Endodermal cell (in vitro differentiated cells): ENCODE measurements around the gene ZNF320. TPM values are rescaled to one million over a fixed set of nuclear protein-coding genes. Genes with fewer than 3 reads are reported as not detected.

Experiments
- DNase-seq: peaks from one replicate; pipeline ENCODE4 v3.0.0-alpha.2; 2017
- H3K27ac ChIP-seq: 2 replicates; pipeline ENCODE4 v1.5.1; 2013; ENCODE audit warnings: mild to moderate bottlenecking, low read depth, low read length, moderate library complexity
- H3K27me3 ChIP-seq: 2 replicates; pipeline ENCODE4 v1.6.1; 2013; ENCODE audit warnings: mild to moderate bottlenecking, low read length, moderate library complexity; ENCODE audit not compliant: insufficient read depth, control insufficient read depth, poor library complexity, severe bottlenecking
- H3K36me3 ChIP-seq: 2 replicates; pipeline ENCODE4 v1.7.0; 2013; ENCODE audit warnings: mild to moderate bottlenecking, low read length, moderate library complexity; ENCODE audit not compliant: control insufficient read depth, insufficient read depth
- H3K4me1 ChIP-seq: one replicate; pipeline ENCODE4 v1.7.0; 2013; ENCODE audit warnings: low read length; ENCODE audit not compliant: control insufficient read depth, insufficient read depth
- H3K4me3 ChIP-seq: 2 replicates; pipeline ENCODE4 v1.5.1; 2013; ENCODE audit warnings: mild to moderate bottlenecking, low read length, moderate library complexity
- H3K9ac ChIP-seq: 2 replicates; pipeline ENCODE4 v1.6.1; 2013; ENCODE audit warnings: mild to moderate bottlenecking, low read length, moderate library complexity; ENCODE audit not compliant: poor library complexity, severe bottlenecking; ENCODE audit errors: extremely low read depth
- H3K9me3 ChIP-seq: 2 replicates; pipeline ENCODE4 v1.6.1; 2013; ENCODE audit warnings: mild to moderate bottlenecking, low read length, moderate library complexity; ENCODE audit not compliant: control insufficient read depth
- H3K27ac Mint-ChIP-seq: 2 replicates; pipeline ENCODE4 v1.8.0; 2020; ENCODE audit warnings: mixed read lengths
- H3K27me3 Mint-ChIP-seq: 2 replicates; pipeline ENCODE4 v1.8.0; 2021; ENCODE audit warnings: mild to moderate bottlenecking, mixed read lengths; ENCODE audit not compliant: insufficient read depth
- H3K36me3 Mint-ChIP-seq: 2 replicates; pipeline ENCODE4 v1.8.0; 2020; ENCODE audit warnings: low read depth, mixed read lengths
- H3K4me1 Mint-ChIP-seq: 2 replicates; pipeline ENCODE4 v1.8.0; 2020; ENCODE audit warnings: mixed read lengths
- H3K4me3 Mint-ChIP-seq: 2 replicates; pipeline ENCODE4 v1.8.0; 2020; ENCODE audit warnings: mild to moderate bottlenecking, moderate library complexity, mixed read lengths
- H3K9me3 Mint-ChIP-seq: 2 replicates; pipeline ENCODE4 v1.8.0; 2020; ENCODE audit warnings: mild to moderate bottlenecking, mixed read lengths
- CTCF ChIP-seq: fragments of 200-600 bp; sonication (generic); conservative IDR thresholded peaks from 2 replicates; pipeline ENCODE4 v1.5.0; 2021; ENCODE audit warnings: antibody characterized with exemption, mild to moderate bottlenecking
- WGBS, 2 experiments: methylation state at CpG; one replicate each; pipeline versions ENCODE4 v1.1.5 to v1.1.7; 2013; ENCODE audit warnings: missing lambda C conversion rate in 2 of 2, mixed read lengths in 1 of 2; ENCODE audit not compliant: insufficient coverage in 1 of 2, insufficient read length in 1 of 2; 5-methylcytosine and 5-hydroxymethylcytosine counted together
- total RNA-seq, 2 donors: library from RNA; stranded (reverse); fragmentation: NEBNext Ultra II Directional in 1 of 2; extraction: Animal tissue kit (Norgen Biotek cat#: 25700) in 1 of 2; gene quantifications; 2 replicates in 1 of 2; 3 replicates in 1 of 2; pipeline ENCODE4 v1.2.1, GENCODE V29; 2021

The ZNF320 gene
- total RNA-seq, 2 donors from 2014 or later: 33.5 to 37.5 TPM

- peak overlapping the region; percentile 53 for H3K27ac ChIP-seq
- Mint-ChIP-seq H3K27me3 (no peaks in the 10 kb centered on the region), H3K4me3 (peak overlapping the region; percentile 94), H3K9me3 (peaks cover 2% of the 10 kb centered on the region), H3K36me3 (peaks cover 26% of the 10 kb centered on the region), H3K4me1 (peaks cover 18% of the 10 kb centered on the region), H3K27ac (peak overlapping the region; percentile 99)
- no peak overlapping the region for H3K9ac ChIP-seq
- no peaks in the 10 kb centered on the region for H3K27me3 ChIP-seq
- peak overlapping the region; percentile 96 for H3K4me3 ChIP-seq
- no peaks in the 10 kb centered on the region for H3K4me1 ChIP-seq
- 70 to 100% methylated on average over 1 to 15 of the region's 15 CpGs for WGBS, 2 experiments
- TF ChIP-seq CTCF: no peak
- peak; percentile 78 for DNase-seq
- H3K9me3 ChIP-seq: peaks cover 9% of the 10 kb centered on the region
- H3K36me3 ChIP-seq: peaks cover 21% of the 10 kb centered on the region
Measured at GRCh38 chr19:52898101-52898500, 666 bp upstream of the ZNF320 start.

DNA sequence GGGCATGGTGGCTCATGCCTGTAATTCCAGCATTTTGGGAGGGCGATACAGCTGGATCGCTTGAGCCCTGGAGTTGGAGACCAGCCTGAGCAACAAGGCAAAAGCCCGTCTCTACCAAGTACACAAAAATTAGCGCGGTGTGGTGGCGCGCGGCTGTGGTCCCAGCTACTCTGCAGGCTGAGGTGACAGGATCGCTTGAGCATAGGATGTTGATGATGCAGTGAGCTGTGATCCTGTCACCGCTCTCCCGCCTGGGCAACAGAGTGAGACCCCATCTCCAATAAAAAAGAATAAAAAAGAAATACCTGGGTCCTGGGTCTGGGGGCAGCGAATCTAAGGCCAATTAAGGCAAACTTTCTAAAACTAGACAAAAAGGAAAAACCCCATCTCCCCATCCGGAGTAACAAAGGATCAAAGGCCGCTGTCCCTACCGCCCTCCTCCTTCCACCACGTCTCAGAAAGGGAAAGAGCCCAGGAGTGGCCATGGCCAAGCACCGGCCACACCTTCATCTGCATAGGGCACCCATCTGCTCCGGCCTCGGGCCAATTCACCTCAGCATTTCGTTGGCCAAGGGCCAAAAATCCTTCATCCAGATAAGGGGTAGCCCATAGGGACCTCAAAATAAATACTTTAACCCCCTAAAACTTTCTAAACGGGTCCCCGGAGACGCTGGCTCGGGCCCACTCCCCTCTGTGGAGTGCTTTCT, 851 bp downstream of the ZNF320 start:
- Mint-ChIP-seq H3K4me1 (peaks cover 19% of the 10 kb centered on the region), H3K4me3 (peak overlapping the region; percentile 94), H3K27ac (peak overlapping the region; percentile 99), H3K27me3 (no peaks in the 10 kb centered on the region), H3K36me3 (peaks cover 37% of the 10 kb centered on the region), H3K9me3 (peaks cover 2% of the 10 kb centered on the region)
- 36 to 42% methylated on average over 7 to 23 of the region's 24 CpGs for whole genome bisulfite sequencing, 2 experiments
- TF ChIP-seq CTCF: no peak
- DNase-seq: peak; percentile 68
- Histone ChIP-seq H3K9ac (peak overlapping the region; percentile 94), H3K4me1 (no peaks in the 10 kb centered on the region), H3K36me3 (peaks cover 30% of the 10 kb centered on the region), H3K9me3 (peaks cover 9% of the 10 kb centered on the region), H3K27me3 (no peaks in the 10 kb centered on the region), H3K27ac (peak overlapping the region; percentile 86), H3K4me3 (peak overlapping the region; percentile 96)

- WGBS, 2 experiments: 73 to 83% methylated on average over 4 of the region's 4 CpGs
- Histone ChIP-seq H3K36me3 (peaks cover 73% of the 10 kb centered on the region), H3K9me3 (peaks cover 14% of the 10 kb centered on the region), H3K4me3 (no peak overlapping the region), H3K4me1 (no peaks in the 10 kb centered on the region), H3K27me3 (no peaks in the 10 kb centered on the region), H3K27ac (no peak overlapping the region), H3K9ac (no peak overlapping the region)
- no peak for TF ChIP-seq CTCF
- Mint-ChIP-seq H3K9me3 (no peaks in the 10 kb centered on the region), H3K4me1 (peaks cover 23% of the 10 kb centered on the region), H3K4me3 (no peak overlapping the region), H3K36me3 (peaks cover 74% of the 10 kb centered on the region), H3K27ac (peak overlapping the region; percentile 16), H3K27me3 (no peaks in the 10 kb centered on the region)
- DNase-seq: peak; percentile 21
Measured at GRCh38 chr19:52891336-52891735, 6.1 kb downstream of the ZNF320 start.
